OCI-M2 (cell line): ENCODE data around the gene LRRC4C.

Experiments used
- DNase-seq: peaks from one replicate; lab custom pipeline; 2025; ENCODE audit not compliant: unreplicated experiment; lab: John Stamatoyannopoulos, UW

The LRRC4C gene

DNA sequence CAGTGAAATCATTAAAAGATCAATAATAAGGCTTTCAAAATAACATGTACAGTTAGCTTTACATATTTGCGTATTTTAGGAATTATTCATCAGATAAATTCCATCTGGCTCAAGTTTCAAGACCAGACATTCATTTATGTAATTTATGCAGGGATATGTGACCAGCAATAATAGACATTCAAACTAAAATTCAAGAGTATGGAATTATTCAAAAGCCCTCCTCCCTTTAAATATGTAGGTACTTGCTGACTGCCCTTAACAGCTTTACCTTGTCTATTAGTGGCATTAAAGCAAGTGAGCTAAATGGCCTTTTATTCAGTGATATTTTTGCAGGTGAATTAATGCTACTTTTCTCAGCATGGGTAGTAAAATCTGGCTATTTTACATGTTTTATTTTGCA is 126.1 kb downstream of the LRRC4C start:
- no peak for DNase-seq

DNA sequence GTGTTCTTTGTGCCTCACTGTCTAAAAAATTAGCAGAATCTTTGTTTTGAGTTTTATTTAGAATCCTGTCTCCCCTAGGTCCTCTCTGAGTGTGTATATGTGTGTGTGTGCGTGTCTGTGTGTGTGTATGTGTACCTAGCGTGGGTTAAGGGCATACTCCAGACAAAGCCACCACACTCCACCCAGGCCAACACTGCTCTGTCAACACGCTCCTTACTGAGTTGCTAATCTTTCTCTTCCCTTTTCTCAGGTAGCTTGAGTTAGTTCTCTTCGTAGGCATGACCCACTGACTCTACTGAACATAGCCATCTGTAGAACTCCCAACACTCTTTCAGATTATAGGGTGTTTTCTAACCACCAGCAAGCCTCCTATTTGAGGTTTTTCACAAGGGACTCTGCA is 131.1 kb downstream of the LRRC4C start:
- no peak for DNase-seq

GRCh38 chr11:41323446-41323845 is 136.0 kb downstream of the LRRC4C start:
- no peak for DNase-seq

- no peak for DNase-seq
These were observed 138.8 kb downstream of the LRRC4C start for GRCh38 chr11:41320653-41321052.

GRCh38 chr11:41320238-41320637 is 139.2 kb downstream of the LRRC4C start:
- DNase-seq, result no peak

- no peak for DNase-seq
These were observed 140.0 kb downstream of the LRRC4C start for GRCh38 chr11:41319434-41319833.

- no peak for DNase-seq
These were observed 142.7 kb downstream of the LRRC4C start for GRCh38 chr11:41316751-41317150.

DNA sequence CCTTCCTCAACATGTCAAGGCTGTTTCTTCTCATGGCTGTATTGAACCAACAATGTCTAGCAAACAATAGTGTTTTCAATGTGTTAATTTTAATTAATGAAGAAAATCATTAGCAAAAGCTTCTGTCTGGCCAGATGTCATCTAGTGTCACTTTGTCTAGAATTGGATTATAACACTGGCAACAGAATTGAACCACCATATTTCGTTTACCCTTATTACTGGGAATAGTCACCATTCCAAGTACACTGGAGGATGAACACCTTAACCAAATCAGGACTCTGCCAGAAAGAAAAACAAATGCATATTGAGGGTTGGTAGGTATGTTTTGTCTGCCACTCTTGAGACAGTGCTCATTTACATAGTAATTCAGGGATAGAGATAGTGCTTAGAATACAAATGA is 146.2 kb downstream of the LRRC4C start:
- no peak for DNase-seq

DNA sequence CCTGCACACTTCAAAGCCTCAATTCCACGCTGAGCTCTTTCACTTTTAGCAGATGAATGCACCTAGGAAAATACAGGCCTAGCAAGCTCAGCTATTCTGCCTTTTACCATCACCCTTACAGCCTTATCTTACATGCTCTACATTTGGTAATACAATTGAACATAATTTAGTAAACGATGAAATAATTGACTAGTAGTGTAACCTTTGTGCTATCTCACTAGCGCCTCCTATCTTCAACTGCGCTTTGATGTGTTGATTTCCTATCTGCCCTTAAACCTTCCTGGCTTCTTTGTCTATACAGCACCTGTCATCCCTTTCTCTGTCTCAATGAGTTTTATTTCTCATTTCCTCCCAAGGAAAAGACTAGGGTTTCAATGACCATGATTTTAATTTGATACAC is 149.7 kb downstream of the LRRC4C start:
- DNase-seq, result no peak

GRCh38 chr11:41309111-41309522 is 150.3 kb downstream of the LRRC4C start:
- no peak for DNase-seq

DNA sequence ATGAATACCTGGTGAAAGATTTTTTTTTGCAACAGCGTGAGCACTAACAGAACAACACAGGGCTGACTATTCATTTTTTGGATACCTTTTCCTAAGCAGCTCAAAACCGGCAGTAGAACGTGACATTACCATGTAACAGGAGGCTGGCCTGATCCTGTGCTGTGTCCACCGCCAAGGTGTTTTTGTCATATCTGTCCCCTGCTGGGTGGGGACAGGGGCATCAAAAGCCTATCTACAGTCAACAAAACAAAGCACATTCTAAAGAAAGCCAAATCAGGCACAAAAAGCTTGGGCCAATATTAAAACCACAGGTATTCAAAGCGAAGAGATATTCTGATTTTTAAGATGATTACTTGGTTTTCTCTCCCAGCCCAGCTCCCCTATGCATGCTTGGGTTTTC is 151.2 kb downstream of the LRRC4C start:
- DNase-seq, result no peak

GRCh38 chr11:41307296-41308080 is 152.0 kb downstream of the LRRC4C start:
- DNase-seq, result no peak

GRCh38 chr11:41306431-41306830 is 153.0 kb downstream of the LRRC4C start:
- DNase-seq, result no peak

GRCh38 chr11:41301023-41301422 is 158.4 kb downstream of the LRRC4C start:
- no peak for DNase-seq

GRCh38 chr11:41289408-41289807 is 170.0 kb downstream of the LRRC4C start:
- DNase-seq, result no peak

DNA sequence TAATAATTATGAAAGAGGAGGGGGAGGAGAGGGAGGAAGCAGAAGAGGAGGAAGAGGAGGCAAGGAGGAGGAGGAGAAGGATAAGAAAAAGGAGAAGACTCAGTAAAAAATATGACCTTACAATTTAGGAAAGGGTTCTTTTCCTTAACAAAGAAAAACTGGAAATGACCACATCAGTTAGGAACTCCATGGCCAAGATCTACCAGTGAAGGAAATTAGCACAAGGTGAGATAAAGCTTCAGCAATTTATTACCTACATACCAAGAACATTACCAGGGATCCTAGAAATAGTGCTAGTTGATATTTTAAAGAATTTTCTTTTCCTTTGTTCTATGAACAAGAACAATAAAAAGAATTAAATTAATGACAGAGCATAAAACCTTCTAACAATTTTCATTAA is 172.7 kb downstream of the LRRC4C start:
- no peak for DNase-seq

- no peak for DNase-seq
These were observed 175.1 kb downstream of the LRRC4C start for GRCh38 chr11:41284354-41284753.

GRCh38 chr11:41283191-41283930 is 176.1 kb downstream of the LRRC4C start:
- DNase-seq, result no peak

DNA sequence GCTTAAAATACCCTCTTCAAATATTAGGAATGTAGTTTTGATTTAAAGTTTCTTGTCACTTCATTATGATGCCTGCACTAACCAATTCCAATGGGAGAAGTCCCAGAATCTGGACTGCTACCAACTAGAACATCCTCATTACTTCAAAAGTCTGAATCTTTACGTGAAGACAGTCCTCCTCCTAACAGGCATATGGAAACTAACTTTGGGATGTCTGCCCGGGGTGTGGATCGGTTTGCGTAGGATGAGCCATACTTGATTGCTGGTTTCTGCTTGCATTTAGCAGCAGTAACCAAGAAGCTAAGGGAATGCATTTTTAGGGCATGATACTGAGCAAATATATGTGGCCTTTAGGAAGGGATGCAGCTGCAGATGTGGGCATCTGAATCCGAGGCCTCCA is 177.1 kb downstream of the LRRC4C start:
- no peak for DNase-seq

- DNase-seq, result no peak
These were observed 178.2 kb downstream of the LRRC4C start for GRCh38 chr11:41281131-41281742.

DNA sequence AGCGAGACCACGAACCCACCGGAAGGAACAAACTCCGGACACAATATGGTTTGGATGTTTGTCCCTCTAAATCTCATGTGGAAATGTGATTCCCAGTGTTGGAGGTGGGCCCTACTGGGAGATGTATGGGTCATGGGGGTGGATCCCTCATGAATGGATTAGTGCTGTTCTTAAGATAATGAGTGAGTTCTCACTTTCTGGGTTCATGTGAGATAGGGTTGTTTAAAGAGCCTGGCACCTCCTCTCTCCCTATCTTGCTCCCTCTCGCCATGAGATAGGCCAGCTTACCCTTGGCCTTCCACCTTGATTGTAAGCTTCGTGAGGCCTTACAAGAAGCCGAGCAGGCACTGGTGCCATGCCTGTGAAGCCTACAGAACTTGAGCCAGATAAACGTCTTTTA is 184.6 kb downstream of the LRRC4C start:
- no peak for DNase-seq

- no peak for DNase-seq
These were observed 185.5 kb downstream of the LRRC4C start for GRCh38 chr11:41273908-41274307.
